ENCODE measurements around the gene FRMD8.
"Not testable (repeated sequence)": the region's sequence is repeated elsewhere in the genome, so short reads cannot be mapped to it uniquely, and the experiment has no call there.

Gene FRMD8

GRCh38 chr11:65438257-65439151 lies 52.1 kb downstream of the FRMD8 start:
- DNase-seq = no peak

GRCh38 chr11:65439331-65440181 lies 53.1 kb downstream of the FRMD8 start:
- DNase-seq = no peak

DNA sequence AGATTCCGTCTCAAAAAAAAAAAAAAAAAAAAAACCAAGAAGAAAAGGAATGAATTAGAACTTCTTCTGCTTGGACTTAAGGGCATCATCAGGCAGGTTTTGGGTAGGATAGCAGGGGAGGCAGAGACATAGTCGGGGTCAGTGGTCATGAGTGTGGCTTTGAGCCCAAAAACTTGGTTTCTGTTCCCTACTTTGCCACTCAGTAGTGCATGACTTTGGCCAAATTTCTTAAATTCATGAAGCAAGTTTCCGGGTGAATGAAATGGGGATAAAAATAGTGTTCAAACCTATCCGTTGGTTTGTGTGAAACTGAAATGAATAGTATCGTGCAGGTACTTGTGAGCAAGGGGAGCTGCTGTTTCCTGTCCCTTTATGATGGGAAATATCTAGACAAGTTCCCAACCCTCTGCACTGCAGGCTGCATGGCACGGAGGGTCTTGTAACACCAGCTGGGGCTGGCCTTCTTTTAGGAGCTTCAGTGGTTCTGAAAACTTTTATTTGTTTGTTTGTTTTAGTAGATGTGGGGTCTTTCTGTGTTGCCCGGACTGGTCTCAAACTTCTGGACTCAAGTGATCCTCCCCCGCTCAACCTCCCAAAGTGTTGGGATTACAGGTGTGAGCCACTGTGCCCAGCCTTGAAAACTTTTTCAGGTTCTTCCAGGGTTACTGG lies 54.5 kb downstream of the FRMD8 start:
- no peak for DNase-seq

DNA sequence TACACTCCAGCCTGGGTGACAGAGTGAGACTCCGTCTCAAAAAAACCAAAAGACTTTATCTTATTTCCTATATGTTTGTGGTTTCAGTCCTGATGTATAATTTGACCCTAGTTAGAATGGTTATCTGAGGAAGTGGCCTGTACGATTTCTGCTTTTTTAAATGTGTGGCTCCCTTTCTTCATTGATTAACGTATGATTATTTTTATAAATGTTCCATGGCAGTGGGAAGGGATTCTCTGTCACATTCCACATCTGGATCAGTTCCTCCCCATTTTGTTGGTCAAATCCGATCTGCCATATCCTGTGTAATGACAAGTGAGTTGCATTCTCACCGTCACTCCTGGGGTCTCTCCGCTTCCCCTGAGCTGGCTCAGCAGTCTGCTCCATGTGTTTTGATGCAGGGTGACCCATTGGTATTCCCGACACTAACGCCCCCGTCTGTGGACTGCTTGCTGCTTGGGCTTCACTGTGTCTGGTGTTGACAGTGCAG lies 56.5 kb downstream of the FRMD8 start:
- no peak for DNase-seq

- DNase-seq = no peak
Measured at GRCh38 chr11:65444314-65445051, 58.0 kb downstream of the FRMD8 start.

DNA sequence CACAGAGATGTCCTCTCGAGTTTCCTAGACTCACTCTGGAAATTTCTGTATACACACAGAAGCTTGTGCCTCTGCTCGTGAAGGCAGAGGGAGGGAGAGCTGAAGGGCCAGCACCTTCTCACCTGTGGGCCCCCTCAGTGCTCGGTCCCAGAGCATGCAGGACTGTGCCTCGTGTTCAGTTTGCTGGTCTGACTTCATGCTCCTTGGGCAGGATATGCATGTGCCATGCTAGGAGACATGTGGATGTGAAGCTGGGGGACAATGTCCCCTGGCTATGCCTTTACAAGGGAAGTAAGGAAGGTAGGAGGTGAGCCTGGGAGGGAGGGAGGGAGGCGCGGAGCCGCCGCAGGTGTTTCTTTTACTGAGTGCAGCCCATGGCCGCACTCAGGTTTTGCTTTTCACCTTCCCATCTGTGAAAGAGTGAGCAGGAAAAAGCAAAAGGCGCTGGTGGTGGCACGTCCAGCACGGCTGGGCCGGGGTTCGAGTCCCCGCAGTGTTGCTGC lies 58.7 kb downstream of the FRMD8 start:
- DNase-seq = no peak

DNA sequence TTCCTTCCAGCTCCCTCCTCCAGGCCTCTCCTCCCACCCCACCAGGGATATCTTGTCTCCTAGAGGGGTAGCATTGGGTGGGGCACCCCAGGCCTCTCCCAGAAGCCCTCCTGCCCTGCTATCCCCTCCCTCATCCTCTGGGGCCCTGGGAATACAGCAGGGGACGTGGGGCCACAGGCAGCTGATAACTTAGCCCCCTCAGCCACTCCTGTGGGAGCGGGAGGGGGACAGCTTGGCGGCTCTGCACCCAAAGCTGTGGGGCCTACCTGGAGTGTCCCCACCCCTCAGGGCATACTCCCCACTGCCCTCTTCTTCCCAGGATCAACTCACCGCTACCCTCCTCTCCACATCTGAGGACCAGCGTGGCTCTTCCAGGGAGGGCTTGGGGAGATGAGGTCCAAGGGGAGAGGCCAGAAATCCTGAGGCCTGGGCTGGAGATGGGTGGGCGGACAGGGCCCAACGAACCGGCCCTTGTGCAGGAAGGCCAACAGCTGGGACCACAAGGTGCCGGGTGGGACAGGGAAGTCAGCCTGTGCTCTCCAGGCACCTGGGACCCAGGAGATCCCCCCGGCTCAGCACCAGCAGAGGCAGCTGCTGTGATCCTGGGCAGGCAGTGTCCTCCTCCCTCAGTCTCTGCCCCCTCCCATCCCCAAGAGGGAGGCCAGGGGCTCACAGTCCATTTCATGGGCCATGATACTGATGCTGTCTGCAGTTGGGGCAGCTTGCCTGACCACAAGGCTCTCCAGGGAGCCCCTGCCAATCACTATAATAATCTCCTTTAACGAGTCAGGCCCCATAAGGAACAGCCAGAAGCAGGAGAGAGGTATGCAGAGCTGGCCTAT lies 59.4 kb downstream of the FRMD8 start:
- DNase-seq = no peak

DNA sequence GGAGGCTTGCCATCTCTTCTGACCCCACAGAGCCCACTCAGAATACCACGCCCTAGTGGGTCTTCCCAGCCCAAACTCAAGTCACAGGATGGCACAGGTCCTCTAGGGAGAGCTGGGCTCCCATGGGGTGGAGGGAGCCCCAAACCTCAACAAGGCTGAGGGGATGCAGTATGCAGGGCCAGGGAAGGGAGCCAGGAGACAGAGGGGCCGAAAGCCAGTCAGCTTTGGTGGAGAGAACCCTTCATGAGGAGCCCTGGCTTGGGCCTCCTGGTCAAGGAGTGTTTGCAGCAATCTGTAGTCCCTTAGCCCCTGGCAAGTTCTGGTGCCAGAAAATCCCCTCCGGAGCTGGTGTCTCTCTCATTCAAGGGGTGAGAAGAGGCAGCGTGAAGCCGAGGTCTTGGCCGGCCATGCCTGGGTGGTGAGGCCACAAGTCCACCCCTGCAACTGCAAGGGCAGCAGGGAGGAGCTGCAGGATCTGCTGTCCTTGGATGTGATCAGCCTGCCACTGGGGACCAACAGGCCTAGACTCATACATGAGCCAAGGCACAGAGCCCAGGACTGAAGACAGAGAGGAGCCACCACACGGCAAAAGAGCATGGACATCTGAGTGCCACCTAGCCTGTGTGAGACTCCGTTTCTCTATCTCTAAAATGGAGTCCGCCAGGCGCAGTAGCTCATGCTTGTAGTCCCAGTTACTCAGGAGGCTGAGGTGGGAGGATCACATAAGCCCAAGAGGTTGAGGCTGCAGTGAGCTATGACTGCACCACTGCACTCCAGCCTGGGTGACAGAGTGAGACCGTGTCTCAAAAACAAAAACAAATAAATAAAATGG lies 60.2 kb downstream of the FRMD8 start:
- no peak for DNase-seq

- no peak for DNase-seq
Measured at GRCh38 chr11:65448074-65448417, 61.6 kb downstream of the FRMD8 start.

DNA sequence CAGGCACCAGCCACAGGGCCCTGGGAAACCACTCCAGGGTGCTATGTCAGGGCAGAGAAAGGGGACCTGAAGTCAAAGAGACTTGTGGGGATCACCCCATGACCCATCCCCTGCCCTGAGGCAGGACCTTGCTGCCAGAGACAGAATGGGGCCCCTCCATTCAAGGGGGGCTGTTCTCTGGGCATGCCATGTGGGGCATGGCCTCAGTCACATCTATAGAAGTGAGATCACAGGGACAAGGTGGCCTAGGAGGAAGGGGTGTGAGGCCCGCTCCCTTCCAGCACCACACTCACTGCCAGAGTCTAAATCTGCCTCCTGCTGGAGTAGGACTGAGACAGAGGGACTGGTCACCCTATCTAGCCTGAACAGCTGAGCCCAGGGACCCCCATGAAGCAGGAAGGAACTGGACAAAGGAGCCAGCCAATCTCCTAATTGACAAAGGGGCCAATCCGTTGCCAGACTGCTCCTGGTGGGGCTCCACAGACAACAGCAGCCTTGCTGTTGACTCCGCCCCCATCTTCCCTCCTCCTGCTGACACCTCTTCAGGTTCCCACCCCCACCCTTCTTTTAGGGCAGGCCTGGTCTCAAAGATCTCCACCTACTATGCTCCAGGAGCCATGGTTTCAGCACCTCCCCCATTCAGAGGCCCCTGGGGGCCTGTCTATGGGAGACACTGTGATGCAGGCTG lies 62.1 kb downstream of the FRMD8 start:
- peak; percentile 20 for DNase-seq

- not testable (repeated sequence) for DNase-seq
Measured at GRCh38 chr11:65451301-65451700, 64.9 kb downstream of the FRMD8 start.

GRCh38 chr11:65452259-65452658 lies 65.8 kb downstream of the FRMD8 start:
- not testable (repeated sequence) for DNase-seq

DNA sequence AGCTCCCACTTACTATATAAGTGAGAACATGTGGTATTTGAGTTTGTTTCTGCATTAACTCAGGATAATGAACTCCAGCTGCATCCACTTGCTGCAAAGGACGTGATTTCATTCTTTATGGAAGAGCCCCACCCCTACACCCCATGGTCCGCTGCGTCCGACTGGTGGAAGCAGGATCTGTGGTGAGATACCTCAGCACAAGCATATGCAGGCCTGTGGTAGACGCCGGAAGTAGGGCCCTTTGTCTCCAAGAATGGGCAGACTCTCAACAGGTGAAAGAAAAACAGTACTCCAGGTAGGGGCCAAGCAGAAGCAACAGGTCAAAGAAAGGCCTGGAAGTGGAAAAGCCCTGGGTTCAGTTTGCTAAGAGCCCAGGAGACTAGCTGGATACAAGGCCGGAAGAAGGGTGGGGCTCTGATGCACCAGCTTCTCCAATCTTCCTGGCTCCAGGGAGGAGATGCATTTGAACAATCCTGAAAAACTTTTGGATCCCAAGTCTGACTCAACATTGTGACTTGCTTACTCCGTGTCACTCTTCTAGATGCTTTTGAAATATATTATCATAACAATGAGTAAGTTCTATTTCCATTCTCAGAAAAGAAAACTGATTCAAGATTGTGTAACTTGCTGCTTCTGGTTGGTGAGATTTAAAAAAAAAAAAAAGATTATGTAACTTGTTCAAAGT lies 66.5 kb downstream of the FRMD8 start:
- peak; percentile 26 for DNase-seq

DNA sequence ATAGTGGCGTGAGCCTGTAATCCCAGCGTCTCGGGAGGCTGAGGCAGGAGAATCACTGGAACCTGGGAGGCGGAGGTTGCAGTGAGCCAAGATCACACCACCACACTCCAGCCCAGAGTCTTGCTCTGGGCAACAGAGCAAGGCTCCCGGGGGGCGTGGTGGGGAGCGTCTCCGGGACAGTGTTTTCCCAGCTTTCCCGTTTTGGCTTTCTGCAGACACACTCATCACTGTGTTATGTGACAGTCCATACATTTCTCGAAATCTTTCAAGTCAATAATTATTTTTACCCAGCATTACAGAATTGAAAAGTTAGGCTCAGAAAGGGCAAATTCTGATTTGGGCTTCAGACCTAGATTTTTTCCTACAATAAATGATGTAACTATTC lies 67.9 kb downstream of the FRMD8 start:
- DNase-seq = no peak

DNA sequence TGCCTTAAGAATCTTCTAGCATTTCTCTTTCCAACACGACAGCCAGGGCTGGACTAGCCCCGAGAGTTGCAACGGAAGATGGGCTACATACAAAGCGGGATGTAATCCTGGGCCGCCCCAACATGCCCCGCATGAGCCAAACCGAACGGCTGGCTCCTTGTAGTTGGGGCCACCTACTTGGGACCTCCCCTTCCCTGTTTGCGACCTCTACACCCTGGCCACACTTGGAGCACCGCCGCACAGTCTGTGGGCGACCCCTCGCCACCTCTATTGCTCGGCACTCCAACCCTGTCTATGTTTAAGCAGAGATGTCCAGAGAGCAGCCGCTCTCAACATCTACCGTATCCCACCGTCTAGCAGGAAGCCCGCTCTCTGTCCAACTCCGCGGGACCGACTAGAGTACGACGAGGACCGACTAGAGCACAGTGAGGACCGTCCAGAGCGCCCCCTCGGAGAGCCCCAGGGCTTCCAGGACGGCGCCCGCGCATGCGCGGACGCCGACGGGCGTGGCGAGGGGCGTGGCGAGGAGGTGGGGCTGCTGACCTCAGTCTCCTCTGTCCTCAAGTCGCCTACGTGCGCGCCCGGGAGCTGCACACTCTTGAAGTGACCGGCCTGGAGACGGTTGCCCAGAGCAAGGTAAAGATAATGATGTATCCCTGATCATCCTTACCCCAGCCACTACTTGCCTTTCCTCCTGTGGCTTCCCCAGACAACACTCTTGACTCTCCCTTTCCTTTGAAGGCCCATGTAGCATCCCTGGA lies 68.4 kb downstream of the FRMD8 start:
- DNase-seq = peak; percentile 91

DNA sequence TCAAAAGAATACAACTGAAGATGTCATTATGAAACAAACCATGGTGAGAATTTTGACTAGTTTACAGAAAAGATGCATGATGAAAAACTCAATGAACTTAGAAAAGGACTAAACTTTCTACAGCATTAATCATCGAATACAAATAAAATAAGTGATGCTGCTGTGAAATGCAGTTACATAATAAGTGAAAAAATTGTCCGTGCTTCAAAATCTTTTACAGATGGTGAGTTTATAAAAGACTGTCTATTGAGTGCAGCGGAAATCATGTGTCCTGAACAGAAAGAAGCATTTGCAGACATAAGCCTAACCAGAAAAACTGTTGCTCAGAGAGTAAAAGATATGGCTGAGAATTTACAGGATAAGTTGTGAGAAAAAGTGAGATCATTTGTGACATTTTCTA lies 70.0 kb downstream of the FRMD8 start:
- no peak for DNase-seq

GRCh38 chr11:65459552-65459951 lies 73.1 kb downstream of the FRMD8 start:
- DNase-seq = no peak

All from NCI-H146 (cell line).